Naive thymus-derived CD4-positive, alpha-beta T cell (primary cell): ENCODE data around the gene ABCA2. TPM values are rescaled to one million over a fixed set of nuclear protein-coding genes. Genes with fewer than 3 reads are reported as not detected.

ENCODE experiments used
- ATAC-seq: fragments of 150-1000 bp; cut with Tn5 transposase; 2 replicates; pipeline ENCODE4 v1.10.0; 2021; ENCODE audit warnings: mild to moderate bottlenecking, moderate library complexity
- CTCF ChIA-PET: fragments of 350-600 bp; sonication (Branson Sonifier 250); formaldehyde crosslinking; loops from one replicate; lab custom pipeline; 2021; ENCODE audit warnings: antibody characterized with exemption; lab: Charles Lee
- POLR2A ChIA-PET: fragments of 350-600 bp; sonication (Branson Sonifier 250); formaldehyde crosslinking; loops from one replicate; lab custom pipeline; 2021; ENCODE audit warnings: antibody characterized with exemption, inconsistent platforms; lab: Charles Lee
- DNase-seq, 9 donors: peaks; one replicate each; pipeline versions ENCODE4 v3.0.0 to v3.0.0-alpha.2; 2020 to 2022; ENCODE audit warnings: mixed read lengths in 1 of 9
- H3K27ac ChIP-seq: one replicate; pipeline ENCODE4 v1.7.0; 2013; ENCODE audit warnings: mild to moderate bottlenecking, low read depth, low read length, moderate library complexity
- H3K27me3 ChIP-seq, 2 donors: one replicate each; pipeline ENCODE4 v1.7.0; 2013; ENCODE audit warnings: low read length in 2 of 2, mild to moderate bottlenecking in 2 of 2, moderate library complexity in 2 of 2; ENCODE audit not compliant: control insufficient read depth in 2 of 2, insufficient read depth in 2 of 2
- H3K36me3 ChIP-seq, 3 experiments: 1 replicate in 2 of 3; 2 replicates in 1 of 3; pipeline ENCODE4 v1.7.0; 2013; ENCODE audit warnings: low read length in 3 of 3, mild to moderate bottlenecking in 3 of 3, moderate library complexity in 1 of 3; ENCODE audit not compliant: insufficient read depth in 3 of 3, control insufficient read depth in 2 of 3
- H3K4me1 ChIP-seq, 2 donors: one replicate each; pipeline ENCODE4 v1.7.0; 2013; ENCODE audit warnings: low read length in 2 of 2, mild to moderate bottlenecking in 2 of 2, moderate library complexity in 1 of 2; ENCODE audit not compliant: control insufficient read depth in 2 of 2, insufficient read depth in 2 of 2
- H3K4me3 ChIP-seq: 2 replicates; pipeline ENCODE4 v1.7.0; 2013; ENCODE audit warnings: mild to moderate bottlenecking, low read length
- H3K9me3 ChIP-seq, 3 experiments: 1 replicate in 2 of 3; 2 replicates in 1 of 3; pipeline ENCODE4 v1.7.0; 2013; ENCODE audit warnings: low read length in 3 of 3; ENCODE audit not compliant: control insufficient read depth in 2 of 3
- H3K27ac Mint-ChIP-seq, 9 donors: one replicate each; pipeline ENCODE4 v1.8.0; 2020 to 2022; ENCODE audit warnings: mixed read lengths in 9 of 9, mild to moderate bottlenecking in 8 of 9, moderate library complexity in 5 of 9, inconsistent platforms in 2 of 9
- H3K27me3 Mint-ChIP-seq, 5 donors: one replicate each; pipeline ENCODE4 v1.8.0; 2021 to 2022; ENCODE audit warnings: mixed read lengths in 5 of 5, mild to moderate bottlenecking in 1 of 5
- H3K36me3 Mint-ChIP-seq, 5 donors: one replicate each; pipeline ENCODE4 v1.8.0; 2020 to 2022; ENCODE audit warnings: mixed read lengths in 5 of 5, mild to moderate bottlenecking in 3 of 5, inconsistent platforms in 1 of 5
- H3K4me1 Mint-ChIP-seq, 7 donors: one replicate each; pipeline ENCODE4 v1.8.0; 2020 to 2022; ENCODE audit warnings: mixed read lengths in 7 of 7, mild to moderate bottlenecking in 3 of 7, inconsistent platforms in 1 of 7
- H3K4me3 Mint-ChIP-seq, 10 donors: one replicate each; pipeline ENCODE4 v1.8.0; 2020 to 2022; ENCODE audit warnings: mild to moderate bottlenecking in 10 of 10, mixed read lengths in 10 of 10, moderate library complexity in 6 of 10, inconsistent platforms in 2 of 10
- H3K9me3 Mint-ChIP-seq, 11 donors: one replicate each; pipeline ENCODE4 v1.8.0; 2020 to 2022; ENCODE audit warnings: mixed read lengths in 11 of 11, mild to moderate bottlenecking in 4 of 11, inconsistent platforms in 1 of 11, moderate library complexity in 1 of 11
- intact Hi-C, 2 donors: fragments of 100-400 bp; cut with micrococcal nuclease; formaldehyde crosslinking; loops; one replicate each; pipeline ENCODE4 v1.15.1; 2023
- polyA plus RNA-seq, 2 donors: library from polyadenylated mRNA; unstranded; fragments of 300-500 nt; fragmentation: Illumina TruSeq; gene quantifications; one replicate each; pipeline ENCODE4 v1.2.3, GENCODE V29; 2021
- total RNA-seq, 6 experiments: library from RNA in 5 of 6; stranded (reverse) in 5 of 6; gene quantifications; 1 replicate in 5 of 6; 2 replicates in 1 of 6; pipeline ENCODE4 v1.2.3 and lab custom pipeline; 2021 to 2026

The ABCA2 gene
- total and polyA plus RNA-seq, 7 experiments from 2014 or later: 1.8 to 112 (median 25.1) TPM

DNA sequence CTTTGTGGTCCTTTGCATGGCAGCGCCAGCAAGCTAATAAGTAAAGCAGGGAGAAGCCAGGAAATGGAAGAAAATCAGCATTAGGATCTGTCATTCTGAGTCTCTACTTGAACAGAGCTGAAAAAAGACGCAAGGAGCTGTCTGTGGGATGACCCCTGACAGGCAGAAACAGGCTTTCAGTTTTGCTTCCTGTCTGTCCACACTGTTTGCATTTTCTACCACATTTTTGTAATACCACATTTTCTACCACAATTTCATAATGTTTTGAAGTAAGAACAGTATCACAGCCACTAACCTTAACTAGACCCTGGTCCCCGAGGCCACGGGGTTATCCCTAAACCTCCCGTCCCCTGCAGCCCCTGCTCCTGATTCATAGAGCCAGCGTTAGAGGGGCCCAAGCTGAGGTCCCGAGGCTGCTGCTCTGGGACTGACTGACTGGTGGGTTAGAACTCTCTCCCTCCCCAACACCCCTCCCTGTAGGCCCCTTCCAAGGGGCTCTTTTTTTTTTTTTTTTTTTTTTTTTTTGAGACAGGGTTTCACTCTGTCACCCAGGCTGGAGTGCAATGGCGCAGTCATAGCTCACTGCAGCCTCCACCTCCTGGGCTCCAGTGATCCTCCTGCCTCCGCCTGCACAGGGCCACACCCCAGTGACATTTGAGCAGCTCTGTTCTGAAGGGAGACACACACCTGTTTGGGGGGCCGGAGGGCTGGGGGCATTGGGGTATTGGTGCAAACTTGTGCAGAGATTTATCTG is 27.7 kb downstream of the ABCA2 start:
- no peaks in the 10 kb centered on the region for H3K36me3 ChIP-seq
- Mint-ChIP-seq H3K27ac (peak overlapping the region in 3 of 9 donors; percentile 41 to 78 (median 42)), H3K9me3 (no peaks in the 10 kb centered on the region), H3K4me3 (peak overlapping the region in 2 of 10 donors; percentile 33 to 57), H3K4me1 (peaks cover 7 to 39% (median 11%) of the 10 kb centered on the region in 7 donors), H3K27me3 (peaks cover 0 to 12% (median 5%) of the 10 kb centered on the region in 5 donors), H3K36me3 (no peaks in the 10 kb centered on the region)
- ATAC-seq (peak; percentile 65), DNase-seq (no peak)
- no peaks in the 10 kb centered on the region for H3K27me3 ChIP-seq
- POLR2A ChIA-PET: interaction anchor here (1.5 kb wide), 1 partner anchor 12 kb away, joined by 4 read pairs; no protein-coding TSS in a partner anchor
- H3K9me3 ChIP-seq: no peaks in the 10 kb centered on the region
- no peak overlapping the region for H3K4me3 ChIP-seq
- H3K4me1 ChIP-seq: peaks cover 5 to 50% of the 10 kb centered on the region in 2 donors
- intact Hi-C loops: no loop called here
- CTCF ChIA-PET: interaction anchor here (0.7 to 1.6 kb wide), 3 partner anchors 25 to 46 kb away, joined by 3 to 6 read pairs (median 3); no protein-coding TSS in a partner anchor
- H3K27ac ChIP-seq: no peak overlapping the region

- no peaks in the 10 kb centered on the region for H3K27me3 ChIP-seq
- ChIA-PET POLR2A (no interaction called here), CTCF (interaction anchor here (0.7 kb wide), 1 partner anchor 225 kb away, joined by 3 read pairs; no protein-coding TSS in a partner anchor)
- intact Hi-C loops: no loop called here
- H3K36me3 Mint-ChIP-seq: peaks cover 0 to 4% (median 0%) of the 10 kb centered on the region in 5 donors
- DNase-seq: no peak
- H3K9me3 Mint-ChIP-seq: no peaks in the 10 kb centered on the region
- H3K4me3 ChIP-seq: no peak overlapping the region
- H3K4me3 Mint-ChIP-seq: peak overlapping the region in 9 of 10 donors; percentile 5 to 78 (median 56)
- H3K4me1 ChIP-seq: peaks cover 16 to 57% of the 10 kb centered on the region in 2 donors
- peaks cover 0 to 9% (median 0%) of the 10 kb centered on the region in 3 experiments for H3K36me3 ChIP-seq
- peak; percentile 36 for ATAC-seq
- no peaks in the 10 kb centered on the region for H3K9me3 ChIP-seq
- peak overlapping the region in 5 of 9 donors; percentile 43 to 80 (median 74) for H3K27ac Mint-ChIP-seq
- H3K4me1 Mint-ChIP-seq: peaks cover 7 to 43% (median 18%) of the 10 kb centered on the region in 7 donors
- no peak overlapping the region for H3K27ac ChIP-seq
- H3K27me3 Mint-ChIP-seq: peaks cover 0 to 9% (median 5%) of the 10 kb centered on the region in 5 donors
Measured at GRCh38 chr9:136997830-136998234, 30.2 kb downstream of the ABCA2 start.

DNA sequence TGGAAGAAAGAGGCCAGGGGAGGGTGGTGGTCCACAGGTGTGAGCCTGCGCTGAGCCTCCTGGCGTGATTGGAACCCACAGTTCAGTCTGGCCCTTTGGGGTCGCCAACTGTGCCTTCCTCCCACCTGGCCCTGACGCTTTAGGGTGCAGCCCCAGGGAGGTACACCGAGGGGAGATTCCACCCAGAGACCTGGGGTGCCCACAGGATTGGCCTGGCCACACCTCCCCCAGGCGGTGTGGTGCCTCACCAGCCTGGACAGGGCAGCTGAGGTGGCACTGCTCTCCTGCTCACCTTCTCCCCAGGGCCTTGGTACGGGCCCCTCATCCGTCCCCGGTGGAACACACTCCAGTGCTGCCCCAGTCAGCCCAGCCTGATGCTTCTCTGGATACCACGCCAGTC is 30.7 kb downstream of the ABCA2 start:
- Histone ChIP-seq H3K4me3 (no peak overlapping the region), H3K9me3 (no peaks in the 10 kb centered on the region), H3K27me3 (no peaks in the 10 kb centered on the region), H3K36me3 (peaks cover 0 to 9% (median 0%) of the 10 kb centered on the region in 3 experiments), H3K4me1 (peaks cover 17 to 57% of the 10 kb centered on the region in 2 donors), H3K27ac (no peak overlapping the region)
- ATAC-seq (no peak), DNase-seq (no peak)
- Mint-ChIP-seq H3K9me3 (no peaks in the 10 kb centered on the region), H3K27ac (peak overlapping the region in 2 of 9 donors; percentile 78 to 80), H3K27me3 (peaks cover 0 to 9% (median 5%) of the 10 kb centered on the region in 5 donors), H3K36me3 (peaks cover 0 to 7% (median 0%) of the 10 kb centered on the region in 5 donors), H3K4me1 (peaks cover 7 to 43% (median 18%) of the 10 kb centered on the region in 7 donors), H3K4me3 (peak overlapping the region in 7 of 10 donors; percentile 46 to 78 (median 58))
- ChIA-PET POLR2A (no interaction called here), CTCF (interaction anchor here (0.7 kb wide), 1 partner anchor 226 kb away, joined by 3 read pairs; no protein-coding TSS in a partner anchor)
- intact Hi-C loops: no loop called here

- ChIA-PET POLR2A (interaction anchor here (0.6 kb wide), 1 partner anchor 200 kb away, joined by 3 read pairs; no protein-coding TSS in a partner anchor), CTCF (interaction anchor here (0.7 to 1.3 kb wide), 3 partner anchors 32 to 227 kb away, joined by 3 read pairs; no protein-coding TSS in a partner anchor)
- no peak within 1 kb of the TSS for H3K27ac ChIP-seq
- H3K27ac Mint-ChIP-seq: peak within 1 kb of the TSS in 3 of 9 donors; percentile 17 to 80 (median 62)
- peaks cover 0 to 7% (median 0%) of the 10 kb centered on the region in 5 donors for H3K36me3 Mint-ChIP-seq
- intact Hi-C loops: no loop called here
- H3K9me3 ChIP-seq: no peaks in the 10 kb centered on the region
- DNase-seq: peak in 5 of 9 donors; percentile 29 to 41 (median 36)
- peak within 1 kb of the TSS in 9 of 10 donors; percentile 32 to 75 (median 57) for H3K4me3 Mint-ChIP-seq
- ATAC-seq: no peak
- H3K4me3 ChIP-seq: peak within 1 kb of the TSS; percentile 35
- peaks cover 0 to 9% (median 0%) of the 10 kb centered on the region in 3 experiments for H3K36me3 ChIP-seq
- H3K27me3 Mint-ChIP-seq: peaks cover 0 to 9% (median 5%) of the 10 kb centered on the region in 5 donors
- no peaks in the 10 kb centered on the region for H3K27me3 ChIP-seq
- peaks cover 7 to 44% (median 18%) of the 10 kb centered on the region in 7 donors for H3K4me1 Mint-ChIP-seq
- H3K9me3 Mint-ChIP-seq: no peaks in the 10 kb centered on the region
- H3K4me1 ChIP-seq: peaks cover 17 to 57% of the 10 kb centered on the region in 2 donors
Measured at GRCh38 chr9:136996361-136997292, 31.4 kb downstream of the ABCA2 start, which contains the start of gene CLIC3. Gene CLIC3 (minus strand): TSS chr9:136996568. CDS start chr9:136996543, 25 bp downstream.

DNA sequence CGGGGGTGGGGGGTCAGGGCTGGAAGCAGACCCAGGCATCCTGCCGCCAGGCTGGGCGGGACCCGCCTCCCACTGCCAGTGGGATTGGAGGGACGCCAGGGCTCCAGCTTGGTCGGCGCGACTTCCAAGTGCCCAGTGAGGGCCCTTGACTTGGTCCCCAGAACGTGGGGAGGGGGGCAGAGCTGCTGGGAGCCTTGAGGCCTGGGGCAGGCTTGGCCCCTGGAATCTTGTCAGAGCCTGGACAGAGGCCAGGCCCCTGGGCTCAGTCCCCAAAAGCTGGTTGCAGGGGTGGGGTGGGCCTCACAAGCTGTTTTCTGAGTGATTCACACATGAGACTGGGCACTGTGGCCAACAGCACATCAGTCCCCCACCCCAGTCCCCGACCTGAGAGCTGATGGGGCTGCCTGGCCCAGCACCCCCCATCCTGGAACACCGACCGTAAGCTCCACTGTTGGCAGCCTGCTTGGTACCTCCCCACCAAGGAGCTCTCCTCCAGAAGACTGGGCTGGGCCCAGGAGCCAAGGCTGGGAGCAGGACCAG is 32.2 kb downstream of the ABCA2 start:
- Mint-ChIP-seq H3K4me1 (peaks cover 9 to 49% (median 26%) of the 10 kb centered on the region in 7 donors), H3K9me3 (no peaks in the 10 kb centered on the region), H3K27me3 (peaks cover 0 to 9% (median 5%) of the 10 kb centered on the region in 5 donors), H3K4me3 (peak overlapping the region in 9 of 10 donors; percentile 9 to 75 (median 32)), H3K27ac (peak overlapping the region in 2 of 9 donors; percentile 17 to 49), H3K36me3 (peaks cover 0 to 7% (median 0%) of the 10 kb centered on the region in 5 donors)
- Histone ChIP-seq H3K27ac (no peak overlapping the region), H3K4me3 (peak overlapping the region; percentile 35), H3K9me3 (no peaks in the 10 kb centered on the region), H3K27me3 (no peaks in the 10 kb centered on the region), H3K4me1 (peaks cover 17 to 57% of the 10 kb centered on the region in 2 donors), H3K36me3 (peaks cover 0 to 9% (median 0%) of the 10 kb centered on the region in 3 experiments)
- ChIA-PET CTCF (interaction anchor here (0.9 to 1.3 kb wide), 2 partner anchors 33 to 207 kb away, joined by 3 read pairs; no protein-coding TSS in a partner anchor), POLR2A (interaction anchor here (0.6 kb wide), 2 partner anchors 57 to 113 kb away, joined by 3 read pairs; no protein-coding TSS in a partner anchor)
- intact Hi-C loops: no loop called here
- DNase-seq: no peak
- ATAC-seq: no peak
